ENCODE data around the gene ACSM6.

GRCh38 chr10:95170790-95171189 lies 23.2 kb upstream of the ACSM6 start:
- TF ChIP-seq NFYB (CRISPR knock-in tag; conservative IDR thresholded peaks at IDR 0.05; ENCODE audit: low read depth) = no peak
- TF ChIP-seq, protein P1, sequence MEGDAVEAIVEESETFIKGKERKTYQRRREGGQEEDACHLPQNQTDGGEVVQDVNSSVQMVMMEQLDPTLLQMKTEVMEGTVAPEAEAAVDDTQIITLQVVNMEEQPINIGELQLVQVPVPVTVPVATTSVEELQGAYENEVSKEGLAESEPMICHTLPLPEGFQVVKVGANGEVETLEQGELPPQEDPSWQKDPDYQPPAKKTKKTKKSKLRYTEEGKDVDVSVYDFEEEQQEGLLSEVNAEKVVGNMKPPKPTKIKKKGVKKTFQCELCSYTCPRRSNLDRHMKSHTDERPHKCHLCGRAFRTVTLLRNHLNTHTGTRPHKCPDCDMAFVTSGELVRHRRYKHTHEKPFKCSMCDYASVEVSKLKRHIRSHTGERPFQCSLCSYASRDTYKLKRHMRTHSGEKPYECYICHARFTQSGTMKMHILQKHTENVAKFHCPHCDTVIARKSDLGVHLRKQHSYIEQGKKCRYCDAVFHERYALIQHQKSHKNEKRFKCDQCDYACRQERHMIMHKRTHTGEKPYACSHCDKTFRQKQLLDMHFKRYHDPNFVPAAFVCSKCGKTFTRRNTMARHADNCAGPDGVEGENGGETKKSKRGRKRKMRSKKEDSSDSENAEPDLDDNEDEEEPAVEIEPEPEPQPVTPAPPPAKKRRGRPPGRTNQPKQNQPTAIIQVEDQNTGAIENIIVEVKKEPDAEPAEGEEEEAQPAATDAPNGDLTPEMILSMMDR (IDR thresholded peaks at IDR 0.05) = no peak
- no peak for TF ChIP-seq E2F1 (CRISPR knock-in tag; IDR thresholded peaks at IDR 0.05)
- TF ChIP-seq JUN (CRISPR knock-in tag; IDR thresholded peaks at IDR 0.05) = no peak
- TF ChIP-seq ATF1 (CRISPR knock-in tag; IDR thresholded peaks at IDR 0.05) = no peak
- no peak for TF ChIP-seq ESRRA (CRISPR knock-in tag; IDR thresholded peaks at IDR 0.05; ENCODE audit: borderline replicate concordance)

All from WTC11 (cell line).